Measurements from ENCODE around the gene RERE. TPM values are rescaled to one million over a fixed set of nuclear protein-coding genes. Genes with fewer than 3 reads are reported as not detected.

The RERE gene
- total and polyA plus RNA-seq, 2 donors (not counting 3 experiments of a cell fraction or from before 2014, with no cell fraction given): 14.1 to 113 TPM

- no peaks in the 10 kb centered on the region for H3K36me3 ChIP-seq (ENCODE audit: control insufficient read depth in 2 of 2, extremely low read depth in 1 of 2, insufficient read depth in 2 of 2, low read length in 2 of 2)
- BruUV-seq (replicated peaks): no TSS peak
- dilution Hi-C loops (cut with MboI; ENCODE audit: extremely low pct_ligation_motif_present, low sequenced_read_pairs): no loop called here
- DNase-seq (ENCODE audit: low read depth, low spot score) (no peak), FAIRE-seq (no peak)
- peaks cover 4% of the 10 kb centered on the region for H4K20me1 ChIP-seq (replicated peaks; ENCODE audit: control insufficient read depth, extremely low read depth, insufficient read depth, low read length)
- H3K4me2 ChIP-seq (ENCODE audit: insufficient read depth, low read length): no peak overlapping the region
- H3K9ac ChIP-seq (replicated peaks; ENCODE audit: extremely low read depth, insufficient read depth, low read length): no peak overlapping the region
- no peak overlapping the region for H3K4me3 ChIP-seq (replicated peaks in 1 of 3; ENCODE audit: insufficient read depth in 1 of 3, low read depth in 1 of 3, low read length in 3 of 3)
- H3K27ac ChIP-seq (ENCODE audit: insufficient read depth, low read depth, low read length): no peak overlapping the region
- CTCF ChIA-PET: no interaction called here
- no peaks in the 10 kb centered on the region for H3K9me3 ChIP-seq (replicated peaks; ENCODE audit: control insufficient read depth, insufficient read depth, low read length)
- H2AFZ ChIP-seq (ENCODE audit: low read depth, low read length): no peak overlapping the region
- H3K4me1 ChIP-seq (ENCODE audit: control insufficient read depth, extremely low read depth, insufficient read depth, low read length): peaks cover 23% of the 10 kb centered on the region
- H3K27me3 ChIP-seq (ENCODE audit: control insufficient read depth in 2 of 2, insufficient read depth in 2 of 2, low read length in 2 of 2): no peaks in the 10 kb centered on the region
- no peaks in the 10 kb centered on the region for H3K79me2 ChIP-seq (ENCODE audit: control insufficient read depth, insufficient read depth, low read length)
- no peaks in the 10 kb centered on the region for H3K9me1 ChIP-seq (replicated peaks; ENCODE audit: control insufficient read depth, extremely low read depth, insufficient read depth, low read length)
- TF ChIP-seq EZH2 (IDR thresholded peaks at IDR 0.05; ENCODE audit: borderline replicate concordance, low read depth, low read length, severe bottlenecking) (no peak), GATA2 (IDR thresholded peaks at IDR 0.05; ENCODE audit: insufficient read depth, insufficient read length, low read depth, low read length) (no peak), POLR2A (IDR thresholded peaks at IDR 0.05; ENCODE audit: low read depth, low read length) (no peak)
- intact Hi-C loops (cut with micrococcal nuclease): no loop called here
- POLR2A ChIA-PET: no interaction called here
Observed at GRCh38 chr1:8536515-8536914, 280.9 kb downstream of the RERE start.

- BruUV-seq (replicated peaks): no TSS peak
- H3K27ac ChIP-seq (ENCODE audit: insufficient read depth, low read depth, low read length): no peak overlapping the region
- H4K20me1 ChIP-seq (replicated peaks; ENCODE audit: control insufficient read depth, extremely low read depth, insufficient read depth, low read length): peaks cover 4% of the 10 kb centered on the region
- peaks cover 2% of the 10 kb centered on the region for H3K79me2 ChIP-seq (ENCODE audit: control insufficient read depth, insufficient read depth, low read length)
- no peak overlapping the region for H3K9ac ChIP-seq (replicated peaks; ENCODE audit: extremely low read depth, insufficient read depth, low read length)
- no peak for FAIRE-seq
- no peak overlapping the region for H3K4me2 ChIP-seq (ENCODE audit: insufficient read depth, low read length)
- no peaks in the 10 kb centered on the region for H3K9me1 ChIP-seq (replicated peaks; ENCODE audit: control insufficient read depth, extremely low read depth, insufficient read depth, low read length)
- peaks cover 6% of the 10 kb centered on the region for H3K4me1 ChIP-seq (ENCODE audit: control insufficient read depth, extremely low read depth, insufficient read depth, low read length)
- H2AFZ ChIP-seq (ENCODE audit: low read depth, low read length): no peak overlapping the region
- ChIA-PET POLR2A (no interaction called here), CTCF (no interaction called here)
- DNase-seq (ENCODE audit: low read depth, low spot score): no peak
- no peaks in the 10 kb centered on the region for H3K9me3 ChIP-seq (replicated peaks; ENCODE audit: control insufficient read depth, insufficient read depth, low read length)
- H3K27me3 ChIP-seq (ENCODE audit: control insufficient read depth in 2 of 2, insufficient read depth in 2 of 2, low read length in 2 of 2): no peaks in the 10 kb centered on the region
- dilution Hi-C loops (cut with MboI; ENCODE audit: extremely low pct_ligation_motif_present, low sequenced_read_pairs): no loop called here
- no peaks in the 10 kb centered on the region for H3K36me3 ChIP-seq (ENCODE audit: control insufficient read depth in 2 of 2, extremely low read depth in 1 of 2, insufficient read depth in 2 of 2, low read length in 2 of 2)
- TF ChIP-seq MYC (IDR thresholded peaks at IDR 0.05; ENCODE audit: low read depth, low read length): no peak
- TF ChIP-seq MAX (IDR thresholded peaks at IDR 0.05; ENCODE audit: insufficient read depth, insufficient read length): no peak
- no peak for TF ChIP-seq POLR2A (IDR thresholded peaks at IDR 0.05; ENCODE audit: low read depth, low read length)
- TF ChIP-seq GATA2 (IDR thresholded peaks at IDR 0.05; ENCODE audit: insufficient read depth, insufficient read length, low read depth, low read length): no peak
- TF ChIP-seq JUN (IDR thresholded peaks at IDR 0.05; ENCODE audit: borderline replicate concordance, insufficient read depth, insufficient read length, low read depth): no peak
- TF ChIP-seq FOS (IDR thresholded peaks at IDR 0.05; ENCODE audit: borderline replicate concordance, insufficient read depth, low read length): no peak
- TF ChIP-seq EZH2 (IDR thresholded peaks at IDR 0.05; ENCODE audit: borderline replicate concordance, low read depth, low read length, severe bottlenecking): no peak
- no peak for TF ChIP-seq POLR2AphosphoS5 (IDR thresholded peaks at IDR 0.05; ENCODE audit: insufficient read depth, low read depth, low read length)
- no peak for TF ChIP-seq CTCF (IDR thresholded peaks at IDR 0.05; ENCODE audit: extremely low read depth in 1 of 2, insufficient read depth in 1 of 2, low read depth in 1 of 2, low read length in 2 of 2)
- H3K4me3 ChIP-seq (replicated peaks in 1 of 3; ENCODE audit: insufficient read depth in 1 of 3, low read depth in 1 of 3, low read length in 3 of 3): no peak overlapping the region
- intact Hi-C loops (cut with micrococcal nuclease): no loop called here
Observed at GRCh38 chr1:8533907-8534306, 283.5 kb downstream of the RERE start.
